ENCODE data around the gene LZTR1. TPM values are rescaled to one million over a fixed set of nuclear protein-coding genes. Genes with fewer than 3 reads are reported as not detected.

The LZTR1 gene
- polyA plus RNA-seq, 4 donors, result 36.7 to 71.0 (median 54.6) TPM

DNA sequence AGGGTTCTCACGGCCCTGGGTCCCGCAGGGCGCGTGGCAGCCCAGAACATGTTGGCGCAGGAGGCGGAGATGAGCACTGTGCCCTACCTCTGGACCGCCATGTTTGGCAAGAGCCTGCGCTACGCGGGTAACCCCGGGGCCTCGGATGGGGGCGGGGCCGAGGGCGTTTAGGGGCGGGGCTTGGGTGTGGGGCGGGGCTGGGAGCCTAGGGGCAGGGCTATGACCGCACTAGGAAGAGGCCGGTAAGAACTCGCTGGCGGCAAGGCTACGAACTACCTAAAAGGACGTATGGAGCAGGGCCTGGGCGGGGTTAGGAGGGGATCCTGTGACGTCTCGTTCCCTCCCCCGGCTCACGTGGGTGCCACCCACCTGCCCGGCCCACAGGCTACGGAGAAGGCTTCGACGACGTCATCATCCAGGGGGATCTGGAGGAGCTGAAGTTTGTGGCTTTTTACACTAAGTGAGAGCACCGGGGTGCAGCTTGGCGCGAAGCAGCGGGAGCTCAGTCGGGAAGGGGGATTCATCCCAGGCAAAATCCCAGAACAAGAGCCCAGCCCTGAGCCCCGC, 2.8 kb upstream of the LZTR1 start:
- peak in 1 of 4 donors; percentile 51 for DNase-seq (ENCODE audit: low read depth in 4 of 4, low spot score in 2 of 4)

DNA sequence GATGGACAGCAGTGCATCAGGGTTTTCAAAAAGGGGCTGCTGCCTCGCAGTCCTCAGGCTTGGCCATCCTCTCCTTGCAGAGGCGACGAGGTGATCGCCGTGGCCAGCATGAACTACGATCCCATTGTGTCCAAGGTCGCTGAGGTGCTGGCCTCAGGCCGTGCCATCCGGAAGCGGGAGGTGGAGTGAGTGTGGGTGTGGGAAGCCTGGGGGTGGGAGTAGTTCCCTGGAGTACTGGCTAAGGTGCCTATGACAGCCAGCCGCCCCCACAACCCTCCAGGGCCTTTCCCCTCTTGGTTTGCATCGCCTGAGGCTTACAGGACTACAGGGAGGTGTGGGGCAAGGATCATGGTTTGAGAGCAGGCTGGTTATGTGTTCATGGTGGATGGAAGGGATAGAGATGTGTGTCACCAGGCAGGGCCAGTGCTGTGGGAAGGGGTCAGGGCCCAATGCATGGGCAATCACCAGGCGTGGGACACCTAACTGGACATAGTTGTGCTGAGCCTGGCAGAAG, 2.1 kb upstream of the LZTR1 start:
- no peak for DNase-seq (ENCODE audit: low read depth in 4 of 4, low spot score in 2 of 4)

DNA sequence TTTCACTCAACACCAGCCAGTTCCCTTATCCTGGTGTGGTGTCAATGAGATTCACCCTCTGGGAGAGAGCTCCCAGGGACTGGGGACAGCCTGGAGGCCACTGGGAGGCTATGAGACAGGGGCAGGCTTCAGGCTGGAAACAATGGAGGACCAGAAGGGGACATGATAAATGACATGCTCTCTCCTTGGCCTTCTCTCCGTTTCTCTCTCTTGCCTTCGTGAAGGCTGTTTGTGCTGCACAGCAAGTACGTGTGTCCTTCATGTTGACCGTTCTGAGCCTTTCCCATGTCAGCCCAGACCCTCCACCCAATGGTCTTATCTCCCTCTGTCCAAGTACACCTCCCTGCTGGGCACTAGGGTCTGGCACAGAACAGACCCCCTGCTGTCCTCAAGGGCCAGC, 1.6 kb upstream of the LZTR1 start:
- no peak for DNase-seq (ENCODE audit: low read depth in 4 of 4, low spot score in 2 of 4)

DNA sequence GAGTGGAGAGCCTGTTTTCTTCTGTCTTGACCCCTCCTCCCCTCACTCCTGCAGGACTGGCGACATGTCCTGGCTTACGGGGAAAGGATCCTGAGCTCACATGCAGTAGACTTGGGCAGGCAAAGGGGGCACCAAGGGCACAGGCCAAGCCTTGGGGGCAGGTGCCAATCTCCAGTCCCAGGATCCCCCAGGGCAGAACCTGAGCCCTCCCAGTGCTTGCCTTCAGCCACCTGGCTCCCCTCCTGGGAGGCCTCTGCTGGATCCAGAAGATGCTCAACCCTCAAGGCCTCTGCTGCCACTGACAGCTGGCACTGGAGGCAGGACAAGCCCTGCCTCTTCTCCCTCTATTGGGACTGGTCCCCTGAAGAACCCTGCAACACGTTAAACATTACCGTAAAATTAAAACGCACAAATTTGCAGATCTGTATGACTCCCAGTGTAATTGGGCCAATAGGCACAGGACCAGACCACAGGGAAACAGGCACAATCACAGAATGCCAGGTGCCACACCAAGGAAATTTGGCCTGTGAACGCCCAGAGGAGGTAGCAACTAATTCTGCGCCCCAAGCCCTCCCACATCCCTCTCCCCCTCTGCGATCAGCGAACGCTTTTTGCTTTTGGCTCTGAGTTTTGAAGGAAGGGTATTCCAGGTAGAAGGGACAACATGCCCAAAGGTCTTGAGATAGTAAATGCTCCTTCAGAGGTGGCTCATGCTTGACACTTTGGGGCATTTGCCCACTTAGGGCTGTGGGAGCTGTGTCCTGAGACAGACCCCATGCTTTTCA, 967 bp upstream of the LZTR1 start:
- DNase-seq (ENCODE audit: low read depth in 4 of 4, low spot score in 2 of 4), result no peak

DNA sequence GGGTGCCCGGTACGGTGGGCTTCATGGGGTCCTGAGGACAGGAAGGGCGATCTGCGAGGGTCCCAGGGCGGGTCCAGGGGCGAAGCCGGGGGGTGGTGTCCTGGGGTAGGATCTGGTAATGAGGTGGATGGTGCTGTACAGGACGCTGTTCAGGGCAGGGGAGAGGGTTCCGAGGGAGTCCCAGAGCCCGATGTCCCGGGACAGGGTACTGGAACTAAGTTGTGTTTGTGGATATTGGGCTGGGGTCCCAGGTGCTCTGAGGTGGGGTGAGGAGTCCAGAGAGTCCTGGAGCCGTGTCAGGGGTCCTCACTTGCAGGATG, 426 bp downstream of the LZTR1 start:
- DNase-seq (ENCODE audit: low read depth in 4 of 4, low spot score in 2 of 4), result no peak

DNA sequence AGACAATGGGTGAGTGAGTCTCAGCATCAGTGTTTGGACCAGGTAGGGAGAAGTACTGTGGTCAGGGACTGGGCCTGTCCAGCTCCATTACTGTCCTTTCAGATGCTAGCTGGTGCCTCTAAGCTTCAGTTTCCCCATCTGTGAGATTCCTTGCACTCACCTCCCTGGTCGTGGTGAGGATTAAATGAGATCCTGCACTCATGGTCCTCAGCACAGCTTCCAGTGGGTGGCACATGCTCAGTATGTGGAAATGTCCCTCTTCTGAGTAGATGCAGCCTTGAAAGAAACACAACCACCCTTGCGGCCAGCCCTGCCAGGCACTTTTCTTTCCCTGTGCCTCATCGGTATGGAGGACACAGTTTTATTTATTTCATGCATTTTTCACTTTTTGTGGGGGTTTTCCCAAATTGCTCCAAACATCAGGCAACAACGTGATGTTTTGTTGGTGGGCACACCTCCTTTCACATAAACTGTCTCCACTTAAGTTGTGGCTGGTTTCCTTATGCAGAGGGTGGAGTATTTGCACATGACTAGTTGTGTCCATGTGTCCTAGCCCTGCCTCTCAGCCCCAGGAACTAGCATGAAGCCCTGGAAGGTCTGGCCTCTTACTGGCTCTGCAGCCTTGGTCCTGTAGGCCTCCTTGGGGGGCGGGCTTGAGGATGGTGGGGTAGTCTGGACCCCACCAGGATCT, 1.1 kb downstream of the LZTR1 start:
- DNase-seq (ENCODE audit: low read depth in 4 of 4, low spot score in 2 of 4), result no peak

DNA sequence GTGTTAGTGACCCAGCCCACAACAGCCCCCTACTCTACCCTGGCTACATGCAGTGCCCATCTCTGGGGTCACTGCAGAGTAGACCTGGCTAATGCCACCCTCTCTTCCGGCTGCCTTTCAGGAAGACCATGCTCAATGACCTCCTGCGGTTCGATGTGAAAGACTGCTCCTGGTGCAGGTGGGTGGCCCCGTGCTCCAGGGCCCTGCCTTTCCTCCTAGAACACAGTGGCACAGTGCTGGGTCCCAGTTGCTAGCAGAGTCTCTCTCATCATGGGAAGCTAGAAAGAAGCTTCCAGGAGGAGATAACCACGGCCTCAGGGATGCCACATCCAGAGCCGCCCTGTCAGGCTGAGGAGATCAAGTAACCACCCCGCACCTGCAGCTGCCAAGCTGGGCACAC, 3.6 kb downstream of the LZTR1 start:
- DNase-seq (ENCODE audit: low read depth in 4 of 4, low spot score in 2 of 4), result no peak

DNA sequence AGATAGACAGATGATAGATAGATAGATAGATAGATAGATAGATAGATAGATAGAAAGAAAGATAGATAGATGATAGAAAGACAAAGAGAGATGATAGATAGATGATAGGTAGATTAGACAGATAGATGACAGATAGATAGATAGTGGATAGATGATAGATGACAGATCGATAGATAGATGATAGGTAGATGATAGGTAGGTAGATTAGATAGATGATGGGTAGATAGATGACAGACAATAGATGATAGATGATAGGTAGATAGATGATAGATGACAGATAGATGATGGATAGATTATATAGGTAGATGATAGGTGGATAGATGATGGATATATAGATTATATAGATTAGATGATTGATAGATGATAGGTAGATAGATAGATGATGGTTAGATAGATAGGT, 4.3 kb downstream of the LZTR1 start:
- DNase-seq (ENCODE audit: low read depth in 4 of 4, low spot score in 2 of 4), result no peak

DNA sequence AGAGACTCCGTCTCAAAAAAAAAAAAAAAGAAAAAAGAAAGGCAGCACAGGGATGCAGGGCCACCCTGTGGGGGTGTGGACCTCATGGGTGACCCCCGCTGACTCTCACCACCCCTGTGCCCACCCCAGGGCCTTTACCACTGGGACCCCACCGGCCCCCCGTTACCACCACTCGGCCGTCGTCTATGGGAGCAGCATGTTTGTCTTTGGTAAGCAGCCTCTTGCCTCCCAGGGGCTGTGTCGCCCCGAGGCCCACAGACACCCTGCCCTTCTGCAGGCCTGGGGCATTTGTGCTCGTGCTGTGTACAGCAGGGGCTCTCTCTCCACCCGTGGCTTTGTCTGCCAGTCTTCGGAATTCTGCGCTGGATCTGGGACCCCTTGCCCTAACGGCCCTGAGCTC, 5.3 kb downstream of the LZTR1 start:
- no peak for DNase-seq (ENCODE audit: low read depth in 4 of 4, low spot score in 2 of 4)

DNA sequence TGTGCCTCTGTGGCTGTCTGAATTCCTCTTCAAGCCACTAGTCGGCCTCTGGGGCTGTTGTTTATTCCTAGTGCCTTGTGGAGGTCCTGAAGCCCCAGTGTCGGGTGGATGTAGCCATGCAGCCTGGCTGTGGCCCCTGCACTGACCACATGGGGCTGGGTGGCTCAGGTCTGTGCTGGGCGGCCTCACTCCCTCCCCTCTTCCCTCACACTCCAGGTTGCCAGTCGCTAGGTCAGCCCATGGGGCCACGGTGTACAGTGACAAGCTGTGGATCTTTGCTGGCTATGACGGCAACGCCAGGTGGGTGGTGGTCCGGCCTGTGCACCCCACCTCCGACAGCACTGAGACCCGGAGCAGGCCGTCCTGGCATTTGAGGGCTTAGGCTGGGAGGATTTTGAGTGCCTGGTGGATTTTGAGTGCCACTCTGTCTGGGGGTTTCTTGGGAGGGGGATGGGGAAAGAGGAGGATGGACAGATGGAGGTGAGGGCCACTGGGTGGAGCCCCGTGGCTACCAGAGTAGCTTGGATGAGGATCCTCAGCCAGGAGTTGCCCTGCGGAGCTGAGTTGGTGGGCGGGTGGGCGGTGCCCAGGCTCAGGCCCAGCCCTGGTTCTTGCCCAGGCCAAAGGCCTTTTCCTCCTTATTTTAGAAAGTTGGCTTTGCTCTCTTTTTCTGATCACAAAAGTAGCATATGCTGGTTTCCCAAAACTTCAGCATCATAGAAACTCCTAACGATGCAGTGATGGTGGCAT, 6.7 kb downstream of the LZTR1 start:
- no peak for DNase-seq (ENCODE audit: low read depth in 4 of 4, low spot score in 2 of 4)

DNA sequence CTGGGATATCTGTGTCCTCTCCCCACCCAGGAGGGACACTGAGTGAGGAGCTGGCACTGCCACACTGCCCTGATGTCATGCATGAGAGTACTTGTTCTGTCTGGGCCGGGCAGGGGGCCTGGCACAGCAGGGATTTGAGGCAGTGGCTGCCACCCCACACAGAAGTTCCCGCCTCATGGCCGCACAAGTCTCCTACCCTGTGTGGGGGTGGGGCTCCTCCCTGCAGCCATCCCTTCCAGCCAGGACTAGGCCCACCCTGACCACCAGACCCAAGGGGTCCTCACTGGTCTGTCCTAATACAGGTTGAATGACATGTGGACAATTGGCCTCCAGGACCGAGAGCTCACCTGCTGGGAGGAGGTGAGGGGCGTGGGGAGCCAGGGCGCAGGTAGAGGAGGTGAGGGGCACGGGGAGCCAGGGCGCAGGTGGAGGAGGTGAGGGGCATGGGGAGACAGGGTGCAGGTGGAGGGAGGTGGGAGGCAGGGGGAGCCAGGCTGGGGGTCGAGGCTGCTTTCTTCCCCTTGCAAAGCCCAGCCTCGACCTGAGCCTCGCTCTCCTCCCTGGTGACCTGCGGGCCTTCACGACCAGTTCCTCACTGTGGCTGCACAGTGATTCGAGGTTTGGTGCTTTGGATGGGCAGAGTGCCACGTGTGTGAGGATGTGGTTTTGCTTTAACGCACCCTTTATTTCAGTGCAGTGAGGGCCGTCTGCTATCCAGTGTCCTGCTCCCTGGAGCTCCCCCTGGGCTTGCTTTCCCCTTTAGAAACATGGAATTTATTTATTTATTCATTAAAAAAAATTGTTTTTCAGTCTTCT, 7.4 kb downstream of the LZTR1 start:
- DNase-seq (ENCODE audit: low read depth in 4 of 4, low spot score in 2 of 4), result no peak

DNA sequence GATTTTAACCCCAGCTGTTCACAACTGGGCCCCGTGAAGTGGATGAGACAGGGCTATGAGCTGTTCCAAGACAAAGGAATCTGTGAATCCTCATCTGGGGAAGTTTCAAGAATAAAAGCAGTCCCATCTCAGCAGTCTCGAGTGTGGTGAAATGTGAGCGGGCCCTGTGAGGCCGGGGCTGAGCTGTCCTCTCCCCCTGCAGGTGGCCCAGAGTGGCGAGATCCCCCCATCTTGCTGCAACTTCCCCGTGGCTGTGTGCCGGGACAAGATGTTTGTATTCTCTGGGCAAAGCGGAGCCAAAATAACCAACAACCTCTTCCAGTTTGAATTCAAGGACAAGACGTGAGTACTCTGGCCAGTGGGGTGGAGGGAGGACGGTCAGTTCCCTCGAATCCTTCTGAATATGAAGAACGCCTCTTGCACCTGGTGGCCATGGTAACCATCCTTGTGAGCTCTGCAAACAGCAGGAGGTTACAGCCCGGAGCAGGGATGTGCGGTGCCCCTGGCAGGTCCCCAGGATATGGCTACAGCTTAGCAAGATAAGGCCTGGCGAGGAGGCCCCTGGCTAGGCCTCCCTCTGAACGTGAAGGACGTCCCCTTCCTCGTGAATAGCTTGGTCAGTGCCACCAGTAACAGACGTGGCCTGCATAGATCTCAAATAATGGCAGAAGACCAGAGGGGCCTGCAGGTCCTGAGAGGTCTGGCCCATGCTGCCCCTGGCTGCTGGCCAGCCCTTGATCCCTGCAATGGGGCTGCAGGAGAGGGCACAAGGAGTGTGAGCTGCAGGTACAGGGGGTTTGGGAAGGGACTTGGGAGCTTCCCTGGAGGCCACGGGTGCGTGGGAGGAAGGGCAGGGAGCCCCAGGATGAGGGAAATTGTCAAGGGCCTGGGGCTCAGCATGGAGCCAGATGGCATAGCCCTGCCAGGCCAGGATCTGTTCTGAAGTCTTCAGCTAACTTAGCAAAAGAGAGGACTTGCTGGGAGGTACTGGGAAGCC, 8.4 kb downstream of the LZTR1 start:
- DNase-seq (ENCODE audit: low read depth in 4 of 4, low spot score in 2 of 4), result no peak

DNA sequence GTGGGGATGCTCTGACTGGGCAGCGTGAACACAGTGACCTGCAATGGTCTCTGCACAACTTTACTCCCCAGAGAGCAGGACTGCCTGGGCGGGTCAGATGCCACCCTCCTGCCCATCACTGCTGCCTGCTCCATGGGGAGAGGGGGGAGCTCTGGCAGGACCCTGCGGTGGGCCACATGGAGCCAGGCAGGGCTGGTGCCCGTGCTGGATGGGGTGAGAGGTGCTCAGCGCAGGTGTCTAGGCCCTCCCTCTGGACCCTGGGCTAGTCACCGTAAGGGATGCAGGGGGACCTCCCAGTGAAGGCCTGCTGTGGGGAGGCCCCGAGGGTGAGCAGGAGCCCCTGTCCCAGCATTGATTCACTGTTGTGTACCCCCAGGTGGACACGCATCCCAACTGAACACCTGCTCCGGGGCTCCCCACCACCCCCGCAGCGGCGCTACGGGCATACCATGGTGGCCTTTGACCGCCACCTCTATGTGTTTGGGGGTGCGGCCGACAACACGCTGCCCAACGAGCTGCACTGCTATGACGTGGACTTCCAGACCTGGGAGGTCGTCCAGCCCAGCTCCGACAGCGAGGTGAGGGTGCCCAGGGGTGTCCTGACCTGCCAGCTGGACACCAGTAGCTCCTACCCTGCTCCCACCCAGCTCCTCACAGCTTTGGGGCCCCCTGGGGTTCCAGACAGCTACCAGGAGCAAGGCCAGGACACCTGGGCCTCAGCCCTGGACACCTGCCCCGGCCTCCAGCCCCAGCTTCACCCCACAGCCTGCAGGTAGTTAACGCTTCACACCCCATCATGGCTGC, 9.4 kb downstream of the LZTR1 start:
- no peak for DNase-seq (ENCODE audit: low read depth in 4 of 4, low spot score in 2 of 4)

DNA sequence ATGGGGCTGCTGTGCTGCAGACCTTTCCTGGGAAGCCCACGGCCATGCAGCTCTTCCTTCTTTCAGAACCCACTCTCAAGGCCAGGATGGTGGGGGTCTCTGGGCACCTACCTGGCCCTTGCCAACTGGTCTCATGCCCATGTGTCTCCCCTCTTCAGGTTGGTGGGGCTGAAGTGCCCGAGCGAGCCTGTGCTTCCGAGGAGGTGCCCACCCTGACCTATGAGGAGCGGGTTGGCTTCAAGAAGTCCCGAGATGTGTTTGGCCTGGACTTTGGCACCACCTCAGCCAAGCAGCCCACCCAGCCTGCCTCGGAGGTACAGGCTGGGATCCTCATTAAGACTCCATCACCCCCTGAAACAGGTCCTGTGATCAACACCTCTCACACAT, 10.0 kb downstream of the LZTR1 start:
- no peak for DNase-seq (ENCODE audit: low read depth in 4 of 4, low spot score in 2 of 4)

DNA sequence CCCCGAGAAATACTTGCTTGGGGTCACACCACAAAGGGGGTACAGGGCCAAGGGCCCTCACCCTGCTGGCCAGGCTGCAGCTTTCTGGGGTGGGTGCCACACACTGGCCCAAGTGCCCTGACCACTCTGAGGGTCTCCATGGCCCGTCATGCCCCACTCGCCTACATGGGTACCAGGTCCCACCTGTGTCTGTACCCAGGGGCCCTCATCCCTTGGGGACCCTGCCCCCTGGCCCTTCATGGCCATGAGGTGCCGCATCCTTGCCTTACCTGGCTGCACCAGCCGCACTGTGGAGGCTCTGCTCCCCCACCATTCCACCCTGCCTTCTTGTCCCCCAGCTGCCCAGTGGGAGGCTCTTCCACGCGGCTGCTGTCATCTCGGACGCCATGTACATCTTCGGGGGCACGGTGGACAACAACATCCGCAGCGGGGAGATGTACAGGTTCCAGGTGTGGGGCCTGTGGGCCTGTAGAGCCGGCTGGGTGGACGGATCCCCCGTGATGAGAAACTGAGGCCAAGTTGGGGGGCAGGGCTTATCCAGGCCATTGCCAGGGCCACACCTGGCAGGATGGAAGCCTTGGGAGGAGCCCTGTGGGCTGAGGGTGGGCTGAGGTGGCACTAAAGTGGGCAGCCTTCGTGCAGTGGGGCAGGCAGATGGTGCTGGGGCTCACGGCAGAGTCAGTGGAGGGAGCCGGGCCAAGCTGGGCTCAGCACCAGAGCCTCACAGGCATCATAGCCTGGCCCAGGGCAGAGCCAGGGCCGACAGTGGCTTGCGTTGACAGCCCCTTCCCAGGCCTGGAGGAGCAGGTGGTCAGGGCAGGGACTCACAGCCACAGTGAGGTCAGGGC, 10.6 kb downstream of the LZTR1 start:
- no peak for DNase-seq (ENCODE audit: low read depth in 4 of 4, low spot score in 2 of 4)

DNA sequence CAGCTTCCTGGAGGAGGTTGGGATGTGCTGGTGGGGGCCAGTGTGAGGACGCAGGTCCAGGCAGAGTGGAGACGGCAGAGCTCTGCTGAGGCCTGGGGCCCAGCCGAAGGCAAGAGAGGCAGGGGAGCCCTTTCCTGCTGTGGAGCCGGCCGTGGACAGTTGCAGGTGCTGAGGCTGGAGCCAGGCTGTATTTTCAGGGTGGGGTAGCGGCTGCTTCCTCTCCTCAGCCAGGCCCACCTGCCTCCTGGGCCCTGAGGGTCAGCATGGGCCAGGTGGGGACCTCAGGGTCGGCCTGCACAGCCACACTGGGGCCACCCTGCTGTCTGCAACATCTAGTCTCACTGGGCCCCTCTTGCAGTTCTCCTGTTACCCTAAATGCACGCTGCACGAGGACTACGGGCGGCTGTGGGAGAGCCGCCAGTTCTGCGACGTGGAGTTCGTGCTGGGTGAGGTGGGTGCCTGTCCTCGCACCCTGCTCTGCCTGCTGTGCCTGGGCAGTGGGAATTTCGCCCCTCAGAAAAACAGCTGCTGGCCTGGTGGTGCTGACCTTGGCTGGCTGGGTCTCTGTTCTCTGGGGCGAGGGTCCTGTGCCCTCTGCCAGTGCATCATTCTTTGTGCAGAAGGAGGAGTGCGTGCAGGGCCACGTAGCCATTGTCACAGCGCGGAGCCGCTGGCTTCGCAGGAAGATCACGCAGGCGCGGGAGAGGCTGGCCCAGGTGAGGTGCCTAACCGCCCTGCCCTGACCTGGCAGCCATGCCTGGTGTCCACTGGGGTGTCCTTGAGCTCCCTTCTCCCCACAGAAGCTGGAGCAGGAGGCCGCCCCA, 11.4 kb downstream of the LZTR1 start:
- DNase-seq (ENCODE audit: low read depth in 4 of 4, low spot score in 2 of 4), result no peak

All from left renal cortex interstitium (tissue), 4 donors.